Endothelial cell of coronary artery (primary cell): ENCODE data around the gene PMS2. TPM values are rescaled to one million over a fixed set of nuclear protein-coding genes. Genes with fewer than 3 reads are reported as not detected.

Experiments
- total RNA-seq: library from RNA; depleted of rRNA; stranded (reverse); fragments of >200 nt; gene quantifications from 2 replicates; pipeline ENCODE4 v1.2.3, GENCODE V29; 2014

PMS2 gene
- 14.7 and 15.0 TPM in 2 replicates for total RNA-seq

GRCh38 chr7:6008668-6009611 lies at the start of gene PMS2, which contains the start of gene AIMP2:
Gene PMS2 (minus strand): TSS chr7:6009049. CDS start chr7:6009019, 30 bp downstream.
Gene AIMP2 (plus strand): TSS chr7:6009272. CDS start chr7:6009364, 92 bp downstream.

GRCh38 chr7:6030988-6031387 lies 22.1 kb upstream of the PMS2 start, which contains the start of gene ANKRD61:
Gene ANKRD61 (plus strand): TSS chr7:6031376. CDS start chr7:6031376, 0 bp downstream.

GRCh38 chr7:5970347-5970911 lies 38.4 kb downstream of the PMS2 start, which contains the start of gene RSPH10B:
Gene RSPH10B (minus strand): TSS chr7:5970689. CDS start chr7:5967116, 3,573 bp downstream.

Other genes starting within 250 kb of the PMS2 start
- 24.6 and 31.0 TPM in 2 replicates for gene RNF216, start 227.4 kb downstream of the PMS2 start, total RNA-seq
- not detected in 2 replicates for gene OCM, start 128.3 kb downstream of the PMS2 start, total RNA-seq
- gene CCZ1, start 110.3 kb downstream of the PMS2 start, total RNA-seq, result 37.9 and 54.8 TPM in 2 replicates
- gene RSPH10B, start 38.4 kb downstream of the PMS2 start, total RNA-seq, result under 0.01 and 0.09 TPM in 2 replicates
- 56.3 and 67.6 TPM in 2 replicates for gene AIMP2, start 223 bp upstream of the PMS2 start, total RNA-seq
- gene ANKRD61, start 22.3 kb upstream of the PMS2 start, total RNA-seq, result 0.09 and 0.18 TPM in 2 replicates
- gene EIF2AK1, start 50.1 kb upstream of the PMS2 start, total RNA-seq, result 38.6 and 54.2 TPM in 2 replicates
- 3.1 and 3.5 TPM in 2 replicates for gene USP42, start 95.9 kb upstream of the PMS2 start, total RNA-seq